ENCODE results near the gene CKB.

Gene CKB

GRCh38 chr14:103531421-103532215 is 9.0 kb upstream of the CKB start:
- no peak for TF ChIP-seq CTCF (conservative IDR thresholded peaks at IDR 0.05; ENCODE audit: low read depth, low read length)
- no peak for DNase-seq (ENCODE audit: low read depth)
- H3K4me3 ChIP-seq (ENCODE audit: low read depth, low read length), result no peak overlapping the region

GRCh38 chr14:103530831-103531230 is 8.2 kb upstream of the CKB start:
- DNase-seq (ENCODE audit: low read depth), result no peak
- H3K4me3 ChIP-seq (ENCODE audit: low read depth, low read length), result no peak overlapping the region
- no peak for TF ChIP-seq CTCF (conservative IDR thresholded peaks at IDR 0.05; ENCODE audit: low read depth, low read length)

- no peak for TF ChIP-seq CTCF (conservative IDR thresholded peaks at IDR 0.05; ENCODE audit: low read depth, low read length)
- H3K4me3 ChIP-seq (ENCODE audit: low read depth, low read length), result peak overlapping the region; percentile 71
- no peak for DNase-seq (ENCODE audit: low read depth)
Observed at GRCh38 chr14:103530390-103530789, 7.8 kb upstream of the CKB start.

- TF ChIP-seq CTCF (conservative IDR thresholded peaks at IDR 0.05; ENCODE audit: low read depth, low read length), result no peak
- peak overlapping the region; percentile 71 for H3K4me3 ChIP-seq (ENCODE audit: low read depth, low read length)
- no peak for DNase-seq (ENCODE audit: low read depth)
Observed at GRCh38 chr14:103529383-103530365, 7.0 kb upstream of the CKB start.

- peak within 1 kb of the TSS; percentile 71 for H3K4me3 ChIP-seq (ENCODE audit: low read depth, low read length)
- peak; percentile 93 for DNase-seq (ENCODE audit: low read depth)
- no peak for TF ChIP-seq CTCF (conservative IDR thresholded peaks at IDR 0.05; ENCODE audit: low read depth, low read length)
Observed at GRCh38 chr14:103528587-103529382, 6.2 kb upstream of the CKB start, which contains the start of gene TRMT61A. TRMT61A (plus strand) TSS chr14:103529196; CDS start chr14:103529979, 783 bp downstream.

- H3K4me3 ChIP-seq (ENCODE audit: low read depth, low read length), result peak overlapping the region; percentile 71
- no peak for DNase-seq (ENCODE audit: low read depth)
Observed at GRCh38 chr14:103528146-103528586, 5.5 kb upstream of the CKB start.

More at GRCh38 chr14:103528146-103528586, 5.5 kb upstream of the CKB start:
- no peak for TF ChIP-seq CTCF (conservative IDR thresholded peaks at IDR 0.05; ENCODE audit: low read depth, low read length)

All from choroid plexus epithelial cell (primary cell).